K562 (cell line): ENCODE measurements around the gene OSGIN1. TPM values are rescaled to one million over a fixed set of nuclear protein-coding genes. Genes with fewer than 3 reads are reported as not detected.

ENCODE experiments used
- CHCHD3 ChIP-seq: fragments of 250-450 bp; sonication (Bioruptor Pico); IDR thresholded peaks from 2 replicates; pipeline ENCODE4 v2.1.2; 2022; ENCODE audit warnings: mild to moderate bottlenecking
- CUX1 ChIP-seq: fragments of 200-800 bp; sonication (Bioruptor generic); IDR thresholded peaks from 2 replicates; pipeline ENCODE4 v1.6.1; 2016; ENCODE audit warnings: missing genetic modification characterization, missing compliant biosample characterization
- FUS ChIP-seq: fragments of 200-400 bp; formaldehyde crosslinking; optimal IDR thresholded peaks from 2 replicates; pipeline ENCODE3; 2017; ENCODE audit warnings: low read depth, low read length
- GATA2 ChIP-seq: sonication (generic); formaldehyde crosslinking; IDR thresholded peaks from 2 replicates; pipeline ENCODE4 v1.4.0; 2020; ENCODE audit warnings: mild to moderate bottlenecking, missing genetic modification reagents
- HDAC3 ChIP-seq: fragments of 450-650 bp; IDR thresholded peaks from 2 replicates; pipeline ENCODE4 v1.6.1; 2018; ENCODE audit warnings: borderline replicate concordance, mild to moderate bottlenecking, moderate library complexity; ENCODE audit not compliant: partially characterized antibody
- HMGN3 ChIP-seq: IDR thresholded peaks from 2 replicates; pipeline ENCODE4 v1.6.1; 2011; ENCODE audit warnings: borderline replicate concordance, low read depth, mild to moderate bottlenecking, mixed read lengths, low read length; ENCODE audit not compliant: insufficient read length; ENCODE audit errors: extremely low read depth
- HMGXB4 ChIP-seq: sonication (generic); formaldehyde crosslinking; IDR thresholded peaks from 2 replicates; pipeline ENCODE4 v1.8.1; 2023; ENCODE audit warnings: mild to moderate bottlenecking, missing genetic modification reagents
- MXD1 ChIP-seq: fragments of 250-450 bp; sonication (Bioruptor Pico); IDR thresholded peaks from 2 replicates; pipeline ENCODE4 v1.8.0; 2021; ENCODE audit warnings: borderline replicate concordance, mild to moderate bottlenecking, moderate library complexity; ENCODE audit not compliant: poor library complexity, severe bottlenecking
- MXI1 ChIP-seq: IDR thresholded peaks from 2 replicates; pipeline ENCODE4 v1.6.1; 2011; ENCODE audit warnings: low read depth, mild to moderate bottlenecking, improper control_type of control experiment, low read length
- NONO ChIP-seq, 2 experiments: fragments of 200-400 bp in 1 of 2; fragments of 450-650 bp in 1 of 2; formaldehyde crosslinking in 1 of 2; IDR thresholded peaks; 2 replicates each; pipeline ENCODE4 v1.6.1; 2017; ENCODE audit warnings: low read depth in 2 of 2, mild to moderate bottlenecking in 2 of 2, moderate library complexity in 2 of 2, low read length in 1 of 2
- PHTF2 ChIP-seq: fragments of 250-450 bp; sonication (Bioruptor Pico); IDR thresholded peaks from 2 replicates; pipeline ENCODE4 v1.5.0; 2021; ENCODE audit warnings: mild to moderate bottlenecking
- POLR3G ChIP-seq: IDR thresholded peaks from 2 replicates; pipeline ENCODE4 v1.6.1; 2011; ENCODE audit not compliant: insufficient read length, insufficient replicate concordance; ENCODE audit errors: extremely low read depth
- SMARCE1 ChIP-seq: fragments of 450-650 bp; IDR thresholded peaks from 2 replicates; pipeline ENCODE4 v1.7.1; 2016; ENCODE audit warnings: mild to moderate bottlenecking
- TBP ChIP-seq: optimal IDR thresholded peaks from 2 replicates; pipeline ENCODE3; 2011; ENCODE audit warnings: low read depth, low read length, improper control_type of control experiment
- TGIF2 ChIP-seq: sonication (generic); formaldehyde crosslinking; IDR thresholded peaks from 2 replicates; pipeline ENCODE4 v1.8.1; 2022; ENCODE audit warnings: mild to moderate bottlenecking, missing genetic modification reagents, moderate library complexity
- THAP7 ChIP-seq: fragments of 250-450 bp; sonication (Bioruptor Pico); IDR thresholded peaks from 2 replicates; pipeline ENCODE4 v1.5.0; 2021
- U2AF1 ChIP-seq: fragments of 200-400 bp; formaldehyde crosslinking; optimal IDR thresholded peaks from 2 replicates; pipeline ENCODE3; 2017; ENCODE audit warnings: mild to moderate bottlenecking, low read depth, low read length, moderate library complexity
- ZFP1 ChIP-seq: fragments of 450-650 bp; formaldehyde crosslinking; IDR thresholded peaks from 2 replicates; pipeline ENCODE4 v1.4.0; 2020; ENCODE audit warnings: mild to moderate bottlenecking, mixed read lengths
- ZNF12 ChIP-seq: sonication (generic); formaldehyde crosslinking; IDR thresholded peaks from 2 replicates; pipeline ENCODE4 v1.4.0; 2020; ENCODE audit warnings: mild to moderate bottlenecking, missing genetic modification reagents
- ZNF121 ChIP-seq: sonication (generic); formaldehyde crosslinking; conservative IDR thresholded peaks from 2 replicates; pipeline ENCODE4 v1.8.0; 2022; ENCODE audit warnings: missing genetic modification reagents
- ZNF146 ChIP-seq: IDR thresholded peaks from one replicate; pipeline ENCODE4 v1.6.1; 2018; ENCODE audit warnings: missing compliant biosample characterization; ENCODE audit not compliant: unreplicated experiment
- ZNF24 ChIP-seq: fragments of 450-650 bp; IDR thresholded peaks from 2 replicates; pipeline ENCODE4 v1.6.1; 2016
- polyA plus RNA-seq, 8 experiments: library from polyadenylated mRNA; depleted of rRNA in 4 of 8; stranded (reverse) in 5 of 8; unstranded in 3 of 8; fragments of >200 nt; fragmentation: Nextera tagmentation in 2 of 8; fragmentation: Illumina TruSeq in 1 of 8; extraction: Ambion mirVana in 2 of 8; extraction: Trizol in 1 of 8; gene quantifications; 2 replicates each; pipeline versions ENCODE4 v1.2.1 to v1.2.3, GENCODE V29; 2011 to 2014; ENCODE audit warnings: inconsistent platforms in 1 of 8, missing spikeins in 1 of 8
- total RNA-seq, 7 experiments: library from RNA; depleted of rRNA in 6 of 7; stranded (reverse); fragments of >200 nt in 6 of 7; fragmentation: Illumina TruSeq in 2 of 7; extraction: Trizol in 2 of 7; gene quantifications; 2 replicates each; pipeline versions ENCODE4 v1.2.1 to v1.2.3, GENCODE V29; 2011 to 2021; ENCODE audit warnings: low replicate concordance in 1 of 7

Gene OSGIN1
- total and polyA plus RNA-seq, 9 of the 15 experiments (the other 6 are each of a cell fraction or from before 2014, with no cell fraction given): 0.03 to 3.6 (median 1.6) TPM

GRCh38 chr16:83926726-83927397 is 26.2 kb upstream of the OSGIN1 start (continued):
- no peak for TF ChIP-seq MXD1 (CRISPR knock-in tag)
- TF ChIP-seq POLR3G: no peak
- TF ChIP-seq HMGXB4: no peak
- no peak for TF ChIP-seq FUS
- no peak for TF ChIP-seq PHTF2
- no peak for TF ChIP-seq GATA2 (CRISPR knock-in tag)
- TF ChIP-seq ZNF121 (CRISPR knock-in tag): no peak
- no peak for TF ChIP-seq TGIF2 (CRISPR knock-in tag)
- no peak for TF ChIP-seq ZFP1
- no peak for TF ChIP-seq ZNF146 (CRISPR knock-in tag)
- TF ChIP-seq NONO (IDR thresholded peaks at IDR 0.05; ENCODE audit: low read depth in 2 of 2, low read length in 1 of 2): no peak
- TF ChIP-seq U2AF1: no peak
- TF ChIP-seq CHCHD3: no peak
- TF ChIP-seq ZNF24: no peak
- TF ChIP-seq ZNF12 (CRISPR knock-in tag): no peak
- no peak for TF ChIP-seq HDAC3
- TF ChIP-seq HMGN3: peak; percentile 23
- TF ChIP-seq SMARCE1: no peak
- no peak for TF ChIP-seq TBP
- no peak for TF ChIP-seq CUX1 (CRISPR knock-in tag)
- TF ChIP-seq MXI1: no peak
- no peak for TF ChIP-seq THAP7 (CRISPR knock-in tag)
